PC-9 (cell line): ENCODE data around the gene GMIP. TPM values are rescaled to one million over a fixed set of nuclear protein-coding genes. Genes with fewer than 3 reads are reported as not detected.

Source experiments
- BruUV-seq: library from RNA; stranded (reverse); fragments of 400-500 nt; replicated peaks from 2 replicates; lab custom pipeline; 2021; lab: Mats Ljungman, UMichigan
- CTCF ChIA-PET: fragments of 300-600 bp; sonication (Branson Sonifier 250); formaldehyde crosslinking; loops from one replicate; lab custom pipeline; 2022; ENCODE audit warnings: antibody characterized with exemption; lab: Charles Lee
- POLR2A ChIA-PET: fragments of 300-600 bp; sonication (Branson Sonifier 250); formaldehyde crosslinking; loops from one replicate; lab custom pipeline; 2022; ENCODE audit warnings: antibody characterized with exemption; ENCODE audit not compliant: unreplicated experiment; lab: Charles Lee
- DNase-seq, 2 experiments: peaks; one replicate each; pipeline versions ENCODE4 v3.0.0 to v3.0.0-alpha.2; 2015 to 2022; ENCODE audit warnings: mixed read lengths in 1 of 2
- H2AFZ ChIP-seq: fragments of 200-600 bp; sonication (generic); 2 replicates; pipeline ENCODE4 v1.8.1; 2017; ENCODE audit warnings: antibody characterized with exemption
- H3F3A ChIP-seq: fragments of 200-600 bp; sonication (generic); 2 replicates; pipeline ENCODE4 v1.8.1; 2017; ENCODE audit warnings: antibody characterized with exemption, mild to moderate bottlenecking, low read depth; ENCODE audit not compliant: insufficient read depth
- H3K27ac ChIP-seq: fragments of 200-600 bp; sonication (generic); 2 replicates; pipeline ENCODE4 v1.6.1; 2016; ENCODE audit warnings: mixed run types
- H3K27me3 ChIP-seq: fragments of 200-600 bp; sonication (generic); 2 replicates; pipeline ENCODE4 v1.6.1; 2016; ENCODE audit warnings: low read depth, mixed run types; ENCODE audit not compliant: insufficient read depth
- H3K36me3 ChIP-seq: fragments of 200-600 bp; sonication (generic); 2 replicates; pipeline ENCODE4 v1.6.1; 2016; ENCODE audit warnings: low read depth, mixed run types
- H3K4me1 ChIP-seq: fragments of 200-600 bp; sonication (generic); replicated peaks from 2 replicates; pipeline ENCODE4 v1.6.1; 2016; ENCODE audit warnings: mixed run types; ENCODE audit not compliant: insufficient read depth
- H3K4me2 ChIP-seq: fragments of 200-600 bp; sonication (generic); 2 replicates; pipeline ENCODE4 v1.6.1; 2017; ENCODE audit warnings: mixed run types
- H3K4me3 ChIP-seq: fragments of 200-600 bp; sonication (generic); 2 replicates; pipeline ENCODE4 v1.6.1; 2016; ENCODE audit warnings: mixed run types
- H3K79me2 ChIP-seq: fragments of 200-600 bp; sonication (generic); 2 replicates; pipeline ENCODE4 v1.6.1; 2017; ENCODE audit warnings: low read depth, mixed run types
- H3K9me2 ChIP-seq: fragments of 200-600 bp; sonication (generic); 2 replicates; pipeline ENCODE4 v1.8.1; 2017; ENCODE audit warnings: mild to moderate bottlenecking; ENCODE audit not compliant: insufficient read depth
- H3K9me3 ChIP-seq: fragments of 200-600 bp; sonication (generic); 2 replicates; pipeline ENCODE4 v1.8.1; 2016; ENCODE audit warnings: low read depth; ENCODE audit not compliant: insufficient read depth
- H4K20me1 ChIP-seq: fragments of 200-600 bp; sonication (generic); 2 replicates; pipeline ENCODE4 v1.8.1; 2017; ENCODE audit not compliant: insufficient read depth
- EZH2 ChIP-seq: fragments of 200-600 bp; sonication (generic); IDR thresholded peaks from 2 replicates; pipeline ENCODE4 v1.8.0; 2017; ENCODE audit warnings: antibody characterized with exemption, low read depth
- intact Hi-C: fragments of 100-400 bp; cut with micrococcal nuclease; formaldehyde crosslinking; loops from one replicate; pipeline ENCODE4 v1.10.0; 2022; ENCODE audit not compliant: unreplicated experiment
- total RNA-seq: library from RNA; stranded (reverse); gene quantifications from 2 replicates; pipeline ENCODE4 v1.2.3, GENCODE V29; 2021
- TF ChIP-seq, protein P1 (sequence below): fragments of 200-600 bp; sonication (generic); conservative IDR thresholded peaks from 2 replicates; pipeline ENCODE4 v1.6.1; 2017; ENCODE audit warnings: mixed run types, antibody characterized with exemption, mild to moderate bottlenecking, moderate library complexity

Gene GMIP
- total RNA-seq, 1 experiment from 2014 or later = 15.4 TPM

- Histone ChIP-seq H4K20me1 (peaks cover 4% of the 10 kb centered on the region; the same call in 1 of the 2 replicates), H3K9me3 (no peaks in the 10 kb centered on the region), H3K4me3 (no peak overlapping the region), H3K27ac (no peak overlapping the region), H3K9me2 (no peaks in the 10 kb centered on the region), H3K4me1 (no peaks in the 10 kb centered on the region), H3K27me3 (no peaks in the 10 kb centered on the region), H3K79me2 (peaks cover 7% of the 10 kb centered on the region; the same call in 1 of the 2 replicates), H3F3A (no peaks in the 10 kb centered on the region), H2AFZ (no peak overlapping the region), H3K4me2 (no peak overlapping the region), H3K36me3 (peaks cover 28% of the 10 kb centered on the region; the same call in 1 of the 2 replicates)
- no TSS peak for BruUV-seq
- no peak for TF ChIP-seq EZH2
- TF ChIP-seq, protein P1, sequence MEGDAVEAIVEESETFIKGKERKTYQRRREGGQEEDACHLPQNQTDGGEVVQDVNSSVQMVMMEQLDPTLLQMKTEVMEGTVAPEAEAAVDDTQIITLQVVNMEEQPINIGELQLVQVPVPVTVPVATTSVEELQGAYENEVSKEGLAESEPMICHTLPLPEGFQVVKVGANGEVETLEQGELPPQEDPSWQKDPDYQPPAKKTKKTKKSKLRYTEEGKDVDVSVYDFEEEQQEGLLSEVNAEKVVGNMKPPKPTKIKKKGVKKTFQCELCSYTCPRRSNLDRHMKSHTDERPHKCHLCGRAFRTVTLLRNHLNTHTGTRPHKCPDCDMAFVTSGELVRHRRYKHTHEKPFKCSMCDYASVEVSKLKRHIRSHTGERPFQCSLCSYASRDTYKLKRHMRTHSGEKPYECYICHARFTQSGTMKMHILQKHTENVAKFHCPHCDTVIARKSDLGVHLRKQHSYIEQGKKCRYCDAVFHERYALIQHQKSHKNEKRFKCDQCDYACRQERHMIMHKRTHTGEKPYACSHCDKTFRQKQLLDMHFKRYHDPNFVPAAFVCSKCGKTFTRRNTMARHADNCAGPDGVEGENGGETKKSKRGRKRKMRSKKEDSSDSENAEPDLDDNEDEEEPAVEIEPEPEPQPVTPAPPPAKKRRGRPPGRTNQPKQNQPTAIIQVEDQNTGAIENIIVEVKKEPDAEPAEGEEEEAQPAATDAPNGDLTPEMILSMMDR = no peak
- no peak for DNase-seq
- CTCF ChIA-PET = no interaction called here
- intact Hi-C loops = no loop called here
- POLR2A ChIA-PET = no interaction called here
Measured at GRCh38 chr19:19655051-19655594, 11.7 kb upstream of the GMIP start.

DNA sequence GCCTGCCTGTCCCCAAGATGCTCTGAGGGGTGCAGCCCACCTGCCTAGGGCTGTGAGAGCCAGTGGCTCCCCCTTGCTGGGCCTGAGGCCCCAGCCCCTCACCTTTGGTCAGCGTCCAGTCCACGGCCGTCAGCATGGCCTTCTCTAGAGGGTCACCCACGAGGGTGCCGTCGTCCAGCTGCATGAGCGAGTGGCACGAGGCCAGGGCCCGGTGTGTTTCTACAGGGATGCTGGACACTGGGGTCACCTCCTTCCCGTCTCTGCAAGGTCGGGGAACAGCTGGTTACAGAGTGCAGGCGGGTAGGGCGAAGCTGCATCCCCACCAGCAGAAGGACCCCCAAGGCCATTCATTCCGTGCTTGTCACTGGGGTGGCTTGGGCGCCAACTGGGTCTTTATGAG, 11.0 kb upstream of the GMIP start:
- Histone ChIP-seq H3K4me1 (no peaks in the 10 kb centered on the region), H4K20me1 (no peaks in the 10 kb centered on the region), H3K36me3 (peaks cover 29% of the 10 kb centered on the region; the same call in 1 of the 2 replicates), H3K4me2 (no peak overlapping the region), H3K9me2 (no peaks in the 10 kb centered on the region), H3F3A (no peaks in the 10 kb centered on the region), H3K79me2 (0 out of 2 replicates have a peak, but pooled peaks cover under 1% of the 10 kb centered on the region), H3K9me3 (no peaks in the 10 kb centered on the region), H3K27ac (no peak overlapping the region), H3K4me3 (no peak overlapping the region), H2AFZ (no peak overlapping the region), H3K27me3 (no peaks in the 10 kb centered on the region)
- DNase-seq = no peak
- BruUV-seq = no TSS peak
- ChIA-PET CTCF (no interaction called here), POLR2A (interaction anchor here (0.6 kb wide), 1 partner anchor 560 kb away, joined by 7 read pairs; no protein-coding TSS in a partner anchor)
- intact Hi-C loops = no loop called here
- TF ChIP-seq EZH2 = no peak
- TF ChIP-seq, protein P1 = no peak

DNA sequence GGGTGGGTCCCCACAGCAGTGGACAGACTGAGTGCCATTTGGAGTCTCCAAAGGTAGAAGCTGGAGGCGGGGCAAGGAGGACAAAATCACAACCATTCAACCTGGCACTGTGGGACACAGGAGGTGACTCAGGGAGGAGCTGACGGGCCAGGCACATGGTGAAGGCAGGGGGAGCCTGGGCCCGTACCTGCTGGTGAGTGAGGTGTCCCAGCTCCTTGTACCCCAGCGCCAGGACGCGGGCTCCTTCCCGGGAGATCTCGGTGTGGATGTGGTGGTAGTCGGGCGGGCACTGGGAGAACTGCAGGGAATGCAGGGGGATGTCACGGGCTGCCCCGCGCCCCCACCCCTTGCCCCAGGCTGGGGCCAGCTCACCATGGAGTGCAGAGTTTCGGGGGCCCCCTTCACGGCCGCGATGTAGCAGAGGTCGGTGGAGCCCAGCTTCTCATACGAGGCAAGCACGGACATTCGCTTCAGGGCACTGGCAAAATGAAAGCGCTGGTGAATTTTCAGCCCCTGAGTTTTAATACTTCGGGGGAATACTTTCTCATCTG, 10.2 kb upstream of the GMIP start:
- Histone ChIP-seq H4K20me1 (no peaks in the 10 kb centered on the region), H3K36me3 (peaks cover 28% of the 10 kb centered on the region; the same call in 1 of the 2 replicates), H3K4me2 (no peak overlapping the region), H3K27ac (no peak overlapping the region), H3K9me3 (no peaks in the 10 kb centered on the region), H3K4me1 (no peaks in the 10 kb centered on the region), H3K9me2 (no peaks in the 10 kb centered on the region), H3K4me3 (no peak overlapping the region), H3K79me2 (no peaks in the 10 kb centered on the region), H3K27me3 (no peaks in the 10 kb centered on the region), H2AFZ (no peak overlapping the region), H3F3A (no peaks in the 10 kb centered on the region)
- TF ChIP-seq EZH2 = no peak
- TF ChIP-seq, protein P1 = no peak
- CTCF ChIA-PET = no interaction called here
- POLR2A ChIA-PET = no interaction called here
- intact Hi-C loops = no loop called here
- DNase-seq = no peak
- BruUV-seq = no TSS peak
